Stimulated activated naive B cell treated with anti-CD40 and anti-IgM and Interleukin-4, amounts not matched to agents 10 μg/mL and 1 μg/mL and 100 μg/mL, for 72 hours (primary cell): ENCODE data around the gene MCOLN1.
"Not testable (repeated sequence)": the region's sequence is repeated elsewhere in the genome, so short reads cannot be mapped to it uniquely, and the experiment has no call there.

Experiments used
- ATAC-seq, 2 donors: fragments of 150-1000 bp; cut with Tn5 transposase; replicated peaks; 2 replicates each; pipeline ENCODE4 v1.10.0; 2021; ENCODE audit warnings: moderate library complexity in 1 of 2
- DNase-seq: peaks from one replicate; pipeline ENCODE4 v3.0.0; 2021
- H3K27ac Mint-ChIP-seq: one replicate; pipeline ENCODE4 v1.8.0; 2022; ENCODE audit warnings: mild to moderate bottlenecking, mixed read lengths
- H3K27me3 Mint-ChIP-seq, 2 donors: one replicate each; pipeline ENCODE4 v1.8.0; 2022; ENCODE audit warnings: mixed read lengths in 2 of 2
- H3K36me3 Mint-ChIP-seq, 2 donors: one replicate each; pipeline ENCODE4 v1.8.0; 2022; ENCODE audit warnings: mixed read lengths in 2 of 2, mild to moderate bottlenecking in 1 of 2
- H3K4me1 Mint-ChIP-seq, 2 donors: one replicate each; pipeline ENCODE4 v1.8.0; 2022; ENCODE audit warnings: mixed read lengths in 2 of 2, mild to moderate bottlenecking in 1 of 2
- H3K4me3 Mint-ChIP-seq, 2 donors: one replicate each; pipeline ENCODE4 v1.8.0; 2022; ENCODE audit warnings: mild to moderate bottlenecking in 2 of 2, mixed read lengths in 2 of 2, moderate library complexity in 1 of 2
- H3K9me3 Mint-ChIP-seq, 2 donors: one replicate each; pipeline ENCODE4 v1.8.0; 2022; ENCODE audit warnings: mixed read lengths in 2 of 2, mild to moderate bottlenecking in 1 of 2

MCOLN1 gene

DNA sequence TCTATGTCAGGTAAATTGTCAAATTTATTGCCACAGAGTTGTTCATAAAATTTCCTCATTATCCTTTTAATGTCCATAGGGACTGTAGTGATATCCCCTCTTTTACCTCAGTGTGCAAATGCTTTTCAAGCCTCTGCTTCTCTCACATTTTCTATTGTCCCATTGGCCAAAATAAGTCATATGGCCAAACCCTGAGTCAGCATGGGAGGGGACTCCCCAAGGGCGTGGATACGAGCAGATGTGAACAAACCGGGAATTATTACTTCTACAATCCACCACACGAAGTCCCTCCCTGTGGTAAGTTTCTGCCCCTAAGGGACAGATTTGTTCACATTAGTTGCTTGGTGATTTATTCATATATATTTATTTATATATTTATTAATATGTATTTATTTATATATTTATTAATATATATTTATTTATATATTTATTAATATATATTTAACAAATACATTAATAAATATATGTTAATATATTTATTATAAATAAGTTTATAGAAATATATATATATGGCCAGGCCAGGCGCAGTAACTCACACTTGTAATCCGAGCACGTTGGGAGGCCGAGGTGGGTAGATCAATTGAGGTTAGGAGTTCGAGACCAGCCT, 53.1 kb downstream of the MCOLN1 start:
- Mint-ChIP-seq H3K36me3 (peaks cover 0 to 4% of the 10 kb centered on the region in 2 donors), H3K27me3 (peaks cover 0 to 17% of the 10 kb centered on the region in 2 donors), H3K4me1 (peaks cover 0 to 2% of the 10 kb centered on the region in 2 donors), H3K27ac (no peak overlapping the region), H3K4me3 (no peak overlapping the region), H3K9me3 (peaks cover 0 to 5% of the 10 kb centered on the region in 2 donors)
- DNase-seq (no peak), ATAC-seq (peak; percentile 52 to 57)

DNA sequence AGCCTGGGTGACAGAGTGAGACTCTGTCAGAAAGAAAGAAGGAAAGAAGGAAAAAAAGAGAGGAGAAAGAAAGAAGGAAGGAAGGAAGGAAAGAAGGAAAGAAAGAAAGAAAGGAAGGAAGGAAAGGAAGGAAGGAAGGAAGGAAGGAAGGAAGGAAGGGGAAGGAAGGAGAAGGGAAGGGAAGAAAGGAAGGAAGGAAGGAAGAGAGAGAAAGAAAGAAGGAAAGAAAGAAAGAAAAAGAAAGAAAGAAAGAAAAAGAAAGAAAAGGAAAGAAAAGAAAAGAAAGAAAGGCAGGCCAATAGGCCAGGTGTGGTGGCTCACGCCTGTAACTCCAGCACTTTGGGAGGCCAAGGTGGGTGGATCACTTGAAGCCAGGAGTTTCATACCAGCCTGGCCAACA, 55.0 kb downstream of the MCOLN1 start:
- H3K27ac Mint-ChIP-seq, H3K4me1 Mint-ChIP-seq, H3K4me3 Mint-ChIP-seq: not testable (repeated sequence)

DNA sequence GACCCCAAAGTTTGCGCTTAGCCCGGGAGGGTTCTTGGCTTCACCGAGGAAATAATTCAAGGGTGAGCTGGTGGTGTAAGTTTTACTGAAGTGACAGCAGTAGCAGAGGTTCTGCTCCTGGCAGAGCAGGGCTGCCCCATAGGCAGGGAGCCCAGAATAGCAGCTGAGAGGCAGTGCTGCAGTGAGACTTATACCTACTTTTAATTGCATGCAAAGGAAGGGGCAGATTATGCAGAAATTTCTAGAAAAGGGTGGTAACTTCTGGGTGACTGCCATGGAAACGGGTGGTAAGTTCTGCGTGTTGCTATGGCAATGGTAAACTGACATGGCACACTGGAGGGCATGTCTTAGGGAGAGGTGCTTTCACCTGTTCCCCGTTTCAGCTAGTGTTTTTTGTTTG, 55.7 kb downstream of the MCOLN1 start:
- Mint-ChIP-seq H3K9me3 (peaks cover 0 to 5% of the 10 kb centered on the region in 2 donors), H3K36me3 (peaks cover 0 to 4% of the 10 kb centered on the region in 2 donors), H3K4me3 (no peak overlapping the region), H3K27ac (no peak overlapping the region), H3K4me1 (peaks cover 0 to 2% of the 10 kb centered on the region in 2 donors), H3K27me3 (peaks cover 0 to 17% of the 10 kb centered on the region in 2 donors)
- ATAC-seq (peak; percentile 34 to 46), DNase-seq (no peak)

More for the DNA sequence above, 55.0 kb downstream of the MCOLN1 start:
- DNase-seq, H3K9me3 Mint-ChIP-seq, ATAC-seq, H3K36me3 Mint-ChIP-seq: not testable (repeated sequence)
- peaks cover 0 to 17% of the 10 kb centered on the region in 2 donors for H3K27me3 Mint-ChIP-seq

DNA sequence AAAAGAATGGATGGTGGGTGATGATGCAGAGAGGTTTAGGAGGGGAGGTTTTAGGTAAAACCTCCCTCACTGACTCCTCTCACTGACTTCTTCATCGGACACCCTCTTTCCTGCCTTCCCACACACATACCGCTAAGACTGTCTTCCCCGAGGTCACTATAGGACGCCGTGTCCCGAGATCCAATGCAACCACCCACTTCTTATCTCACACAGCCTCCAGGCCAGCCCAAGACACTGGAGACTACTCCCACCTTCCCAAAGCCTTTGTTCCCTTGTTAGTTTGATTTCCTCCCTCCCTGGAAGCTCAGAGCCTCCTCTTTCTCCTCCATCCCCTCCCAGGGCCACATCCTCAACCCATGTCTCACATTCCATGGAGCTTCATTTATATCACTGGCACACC, 56.8 kb downstream of the MCOLN1 start:
- no peak for ATAC-seq
- peaks cover 0 to 17% of the 10 kb centered on the region in 2 donors for H3K27me3 Mint-ChIP-seq

DNA sequence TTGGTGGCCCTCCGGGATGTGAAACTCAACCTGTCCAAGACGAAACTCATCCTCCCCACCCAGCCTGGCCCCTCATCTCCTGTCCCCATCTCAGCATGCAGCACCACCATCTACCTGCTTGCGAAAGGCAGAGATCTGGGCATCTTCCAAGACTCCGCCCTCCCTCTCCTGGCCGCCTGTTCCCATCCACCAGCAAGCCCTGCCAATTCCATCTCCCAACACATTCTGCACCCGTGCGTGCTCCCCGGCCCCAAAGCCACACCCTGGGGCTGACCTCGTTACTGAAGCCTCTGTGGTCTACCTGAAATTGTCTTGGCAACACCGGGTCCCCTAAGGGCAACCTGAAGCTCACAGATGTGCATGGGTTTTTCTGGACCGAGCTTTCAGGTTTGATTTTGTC, 60.0 kb downstream of the MCOLN1 start:
- no peak overlapping the region for H3K4me3 Mint-ChIP-seq
- H3K27me3 Mint-ChIP-seq, result peaks cover 0 to 6% of the 10 kb centered on the region in 2 donors
- H3K27ac Mint-ChIP-seq, result no peak overlapping the region
- H3K36me3 Mint-ChIP-seq, result peaks cover 0 to 4% of the 10 kb centered on the region in 2 donors
- H3K9me3 Mint-ChIP-seq, result peaks cover 0 to 2% of the 10 kb centered on the region in 2 donors
- ATAC-seq (no peak), DNase-seq (no peak)
- no peaks in the 10 kb centered on the region for H3K4me1 Mint-ChIP-seq

More for the DNA sequence above, 56.8 kb downstream of the MCOLN1 start:
- H3K4me1 Mint-ChIP-seq, result peaks cover 0 to 2% of the 10 kb centered on the region in 2 donors
- peaks cover 0 to 5% of the 10 kb centered on the region in 2 donors for H3K9me3 Mint-ChIP-seq
- peaks cover 0 to 4% of the 10 kb centered on the region in 2 donors for H3K36me3 Mint-ChIP-seq
- DNase-seq, result no peak
- H3K4me3 Mint-ChIP-seq, result no peak overlapping the region
- H3K27ac Mint-ChIP-seq, result no peak overlapping the region
